Peyer's patch (tissue), 4 donors: ENCODE measurements around the gene GYPC. TPM values are rescaled to one million over a fixed set of nuclear protein-coding genes. Genes with fewer than 3 reads are reported as not detected.
"Not testable (repeated sequence)": the region's sequence is repeated elsewhere in the genome, so short reads cannot be mapped to it uniquely, and the experiment has no call there.

Source experiments
- DNase-seq, 3 donors: peaks; one replicate each; pipeline ENCODE4 v3.0.0-alpha.2; 2017 to 2019
- H3K27ac ChIP-seq, 4 donors: fragments of 200-600 bp; sonication (generic); one replicate each; pipeline ENCODE4 v1.5.1; 2016 to 2019
- H3K27me3 ChIP-seq, 2 donors: fragments of 200-600 bp; sonication (generic); one replicate each; pipeline ENCODE4 v1.5.1; 2019
- H3K36me3 ChIP-seq, 3 donors: fragments of 200-600 bp; sonication (generic); one replicate each; pipeline ENCODE4 v1.5.1; 2016 to 2019
- H3K4me1 ChIP-seq, 4 donors: fragments of 200-600 bp; sonication (generic); one replicate each; pipeline ENCODE4 v1.5.1; 2016 to 2019
- H3K4me3 ChIP-seq, 4 donors: fragments of 200-600 bp; sonication (generic); 1 replicate in 3 of 4; 2 replicates in 1 of 4; pipeline ENCODE4 v1.5.1; 2016 to 2019; ENCODE audit warnings: mild to moderate bottlenecking in 1 of 4
- H3K9me3 ChIP-seq, 4 donors: fragments of 200-600 bp; sonication (generic); one replicate each; pipeline ENCODE4 v1.5.1; 2016 to 2019; ENCODE audit warnings: mild to moderate bottlenecking in 1 of 4
- CTCF ChIP-seq, 6 experiments: fragments of 450-650 bp in 4 of 6; fragments of 200-600 bp in 2 of 6; sonication (generic) in 1 of 6; IDR thresholded peaks; one replicate each; pipeline ENCODE4 v1.5.1; 2017 to 2019; ENCODE audit warnings: antibody characterized with exemption in 6 of 6, mild to moderate bottlenecking in 3 of 6, moderate library complexity in 1 of 6
- POLR2A ChIP-seq, 2 donors: fragments of 450-650 bp; IDR thresholded peaks; one replicate each; pipeline ENCODE4 v1.5.1; 2017; ENCODE audit warnings: antibody characterized with exemption in 2 of 2, mild to moderate bottlenecking in 2 of 2, moderate library complexity in 2 of 2
- total RNA-seq, 4 donors: library from RNA; depleted of rRNA; stranded (reverse); fragments of >200 nt; gene quantifications; one replicate each; pipeline ENCODE4 v1.1.0, GENCODE V29; 2016

GYPC gene
- total RNA-seq, 4 donors from 2014 or later: 17.4 to 78.4 (median 19.7) TPM

GRCh38 chr2:126645211-126645618, 10.7 kb upstream of the GYPC start:
- Histone ChIP-seq H3K27me3 (no peaks in the 10 kb centered on the region), H3K9me3 (no peaks in the 10 kb centered on the region), H3K27ac (peak overlapping the region in 1 of 4 donors; percentile 17), H3K36me3 (no peaks in the 10 kb centered on the region), H3K4me3 (no peak overlapping the region), H3K4me1 (no peaks in the 10 kb centered on the region)
- no peak for DNase-seq
- TF ChIP-seq CTCF (IDR thresholded peaks at IDR 0.05) (no peak), POLR2A (IDR thresholded peaks at IDR 0.05) (no peak)

GRCh38 chr2:126646026-126646425, 9.9 kb upstream of the GYPC start:
- Histone ChIP-seq H3K9me3 (no peaks in the 10 kb centered on the region), H3K27ac (no peak overlapping the region), H3K4me1 (no peaks in the 10 kb centered on the region), H3K27me3 (no peaks in the 10 kb centered on the region), H3K36me3 (no peaks in the 10 kb centered on the region), H3K4me3 (no peak overlapping the region)
- TF ChIP-seq POLR2A (IDR thresholded peaks at IDR 0.05): no peak
- TF ChIP-seq CTCF (IDR thresholded peaks at IDR 0.05): no peak
- no peak for DNase-seq

GRCh38 chr2:126647714-126648344, 8.1 kb upstream of the GYPC start:
- H3K27me3 ChIP-seq, H3K36me3 ChIP-seq, H3K9me3 ChIP-seq, H3K4me1 ChIP-seq, DNase-seq, H3K27ac ChIP-seq, H3K4me3 ChIP-seq: not testable (repeated sequence)

GRCh38 chr2:126648345-126648786, 7.6 kb upstream of the GYPC start:
- not testable (repeated sequence) for H3K4me1 ChIP-seq, DNase-seq, H3K27me3 ChIP-seq, H3K36me3 ChIP-seq, H3K9me3 ChIP-seq, H3K4me3 ChIP-seq, H3K27ac ChIP-seq

- no peaks in the 10 kb centered on the region for H3K9me3 ChIP-seq
- H3K4me1 ChIP-seq: no peaks in the 10 kb centered on the region
- no peaks in the 10 kb centered on the region for H3K27me3 ChIP-seq
- no peak for DNase-seq
- no peak overlapping the region for H3K4me3 ChIP-seq
- H3K36me3 ChIP-seq: no peaks in the 10 kb centered on the region
- H3K27ac ChIP-seq: no peak overlapping the region
- TF ChIP-seq CTCF (IDR thresholded peaks at IDR 0.05): no peak
These were observed 6.9 kb upstream of the GYPC start for GRCh38 chr2:126649101-126649500.

GRCh38 chr2:126650994-126651393, 5.0 kb upstream of the GYPC start:
- TF ChIP-seq POLR2A (IDR thresholded peaks at IDR 0.05) (no peak), CTCF (IDR thresholded peaks at IDR 0.05) (no peak)
- no peak for DNase-seq
- Histone ChIP-seq H3K27ac (no peak overlapping the region), H3K4me3 (no peak overlapping the region), H3K4me1 (peaks cover 0 to 5% (median 2%) of the 10 kb centered on the region in 4 donors), H3K27me3 (no peaks in the 10 kb centered on the region), H3K9me3 (no peaks in the 10 kb centered on the region), H3K36me3 (no peaks in the 10 kb centered on the region)

- no peak for TF ChIP-seq CTCF (IDR thresholded peaks at IDR 0.05)
- TF ChIP-seq POLR2A (IDR thresholded peaks at IDR 0.05): no peak
- DNase-seq: no peak
- Histone ChIP-seq H3K4me1 (peaks cover 0 to 5% (median 2%) of the 10 kb centered on the region in 4 donors), H3K9me3 (no peaks in the 10 kb centered on the region), H3K36me3 (no peaks in the 10 kb centered on the region), H3K27me3 (no peaks in the 10 kb centered on the region), H3K27ac (no peak overlapping the region), H3K4me3 (no peak overlapping the region)
These were observed 3.6 kb upstream of the GYPC start for GRCh38 chr2:126652323-126652891.
